GM12878 (cell line): ENCODE data around the gene MAGI1. TPM values are rescaled to one million over a fixed set of nuclear protein-coding genes. Genes with fewer than 3 reads are reported as not detected.

Experiments used
- ATF3 ChIP-seq: IDR thresholded peaks from 2 replicates; pipeline ENCODE4 v1.6.1; 2011; ENCODE audit warnings: low read depth, mild to moderate bottlenecking, low read length, moderate library complexity, borderline replicate concordance; ENCODE audit errors: extremely low read depth
- ELK1 ChIP-seq: IDR thresholded peaks from 2 replicates; pipeline ENCODE4 v1.6.1; 2012; ENCODE audit warnings: low read depth, low read length, improper control_type of control experiment
- GABPA ChIP-seq: IDR thresholded peaks from 2 replicates; pipeline ENCODE4 v1.6.1; 2014; ENCODE audit warnings: antibody characterized with exemption, low read depth, mild to moderate bottlenecking, inconsistent platforms
- JUND ChIP-seq: IDR thresholded peaks from 2 replicates; pipeline ENCODE4 v1.6.1; 2012; ENCODE audit warnings: low read depth, mild to moderate bottlenecking, low read length, improper control_type of control experiment, moderate library complexity
- NFYB ChIP-seq: IDR thresholded peaks from 2 replicates; pipeline ENCODE4 v1.6.1; 2011; ENCODE audit warnings: low read depth, mild to moderate bottlenecking, low read length, improper control_type of control experiment, moderate library complexity; ENCODE audit not compliant: insufficient read depth
- NRF1 ChIP-seq: conservative IDR thresholded peaks from 2 replicates; pipeline ENCODE4 v1.6.1; 2011; ENCODE audit warnings: mild to moderate bottlenecking, low read depth, low read length, improper control_type of control experiment
- TCF7 ChIP-seq: IDR thresholded peaks from 2 replicates; pipeline ENCODE4 v1.6.1; 2014; ENCODE audit warnings: antibody characterized with exemption, borderline replicate concordance
- ZSCAN29 ChIP-seq: fragments of 450-650 bp; IDR thresholded peaks from 2 replicates; pipeline ENCODE4 v1.6.1; 2017; ENCODE audit warnings: mild to moderate bottlenecking, moderate library complexity
- polyA plus RNA-seq, 11 experiments: library from polyadenylated mRNA; depleted of rRNA in 4 of 11; unstranded in 6 of 11; stranded (reverse) in 5 of 11; fragments of >200 nt; fragmentation: Nextera tagmentation in 4 of 11; fragmentation: Illumina TruSeq in 1 of 11; extraction: Ambion mirVana in 4 of 11; extraction: Trizol in 1 of 11; gene quantifications; 1 replicate in 1 of 11; 2 replicates in 10 of 11; pipeline versions ENCODE4 v1.2.1 to v1.2.3, GENCODE V29; 2011 to 2016; ENCODE audit warnings: inconsistent platforms in 2 of 11, missing spikeins in 2 of 11, low read depth in 1 of 11
- total RNA-seq, 4 experiments: library from RNA; depleted of rRNA in 3 of 4; stranded (reverse); fragments of >200 nt in 3 of 4; fragmentation: Illumina TruSeq in 1 of 4; extraction: Trizol in 1 of 4; gene quantifications; 2 replicates each; pipeline versions ENCODE4 v1.2.1 to v1.2.3, GENCODE V29; 2013 to 2021
- TF ChIP-seq, protein P1 (sequence below): fragments of 450-650 bp; IDR thresholded peaks from 2 replicates; pipeline ENCODE4 v1.6.1; 2017; ENCODE audit warnings: borderline replicate concordance
- TF ChIP-seq, protein P2 (sequence below): IDR thresholded peaks from 2 replicates; pipeline ENCODE4 v1.6.1; 2012; ENCODE audit warnings: low read length, inconsistent platforms

The MAGI1 gene
- total and polyA plus RNA-seq, 10 of the 15 experiments (the other 5 are each of a cell fraction or from before 2014, with no cell fraction given) = 0.02 to 3.3 (median 0.29) TPM; not detected in 1

DNA sequence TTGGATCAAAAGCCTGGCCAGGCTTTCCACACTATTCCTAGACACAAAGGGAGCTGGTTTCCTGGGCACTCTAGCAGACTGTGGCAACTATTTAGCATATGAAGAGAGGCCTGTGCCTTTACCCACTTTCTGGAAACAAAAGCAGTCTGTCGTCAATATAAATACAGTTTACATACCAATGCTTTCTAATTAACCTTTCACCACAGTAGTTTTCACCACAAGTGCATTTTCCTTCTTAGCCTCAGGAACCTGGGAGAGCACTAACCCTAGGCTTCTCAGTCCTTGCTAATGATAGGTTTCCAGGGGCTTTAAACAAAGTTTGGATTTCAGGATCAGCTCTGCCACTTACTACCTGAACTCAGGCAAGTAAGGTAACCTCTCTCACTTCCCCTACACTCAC, 499.1 kb downstream of the MAGI1 start (continued):
- TF ChIP-seq, protein P1, sequence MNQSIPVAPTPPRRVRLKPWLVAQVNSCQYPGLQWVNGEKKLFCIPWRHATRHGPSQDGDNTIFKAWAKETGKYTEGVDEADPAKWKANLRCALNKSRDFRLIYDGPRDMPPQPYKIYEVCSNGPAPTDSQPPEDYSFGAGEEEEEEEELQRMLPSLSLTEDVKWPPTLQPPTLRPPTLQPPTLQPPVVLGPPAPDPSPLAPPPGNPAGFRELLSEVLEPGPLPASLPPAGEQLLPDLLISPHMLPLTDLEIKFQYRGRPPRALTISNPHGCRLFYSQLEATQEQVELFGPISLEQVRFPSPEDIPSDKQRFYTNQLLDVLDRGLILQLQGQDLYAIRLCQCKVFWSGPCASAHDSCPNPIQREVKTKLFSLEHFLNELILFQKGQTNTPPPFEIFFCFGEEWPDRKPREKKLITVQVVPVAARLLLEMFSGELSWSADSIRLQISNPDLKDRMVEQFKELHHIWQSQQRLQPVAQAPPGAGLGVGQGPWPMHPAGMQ = no peak
- TF ChIP-seq GABPA (no peak), JUND (no peak), ATF3 (no peak), NFYB (no peak), ELK1 (no peak), NRF1 (no peak), ZSCAN29 (no peak), TCF7 (no peak)
- TF ChIP-seq, protein P2, sequence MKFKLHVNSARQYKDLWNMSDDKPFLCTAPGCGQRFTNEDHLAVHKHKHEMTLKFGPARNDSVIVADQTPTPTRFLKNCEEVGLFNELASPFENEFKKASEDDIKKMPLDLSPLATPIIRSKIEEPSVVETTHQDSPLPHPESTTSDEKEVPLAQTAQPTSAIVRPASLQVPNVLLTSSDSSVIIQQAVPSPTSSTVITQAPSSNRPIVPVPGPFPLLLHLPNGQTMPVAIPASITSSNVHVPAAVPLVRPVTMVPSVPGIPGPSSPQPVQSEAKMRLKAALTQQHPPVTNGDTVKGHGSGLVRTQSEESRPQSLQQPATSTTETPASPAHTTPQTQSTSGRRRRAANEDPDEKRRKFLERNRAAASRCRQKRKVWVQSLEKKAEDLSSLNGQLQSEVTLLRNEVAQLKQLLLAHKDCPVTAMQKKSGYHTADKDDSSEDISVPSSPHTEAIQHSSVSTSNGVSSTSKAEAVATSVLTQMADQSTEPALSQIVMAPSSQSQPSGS = no peak
